ENCODE results near the gene TMEM121.
"Not testable (repeated sequence)": the region's sequence is repeated elsewhere in the genome, so short reads cannot be mapped to it uniquely, and the experiment has no call there.

TMEM121 gene

GRCh38 chr14:105538481-105539049, 12.2 kb downstream of the TMEM121 start:
- no peak overlapping the region for H3K27ac ChIP-seq (ENCODE audit: low read length)
- WGBS (ENCODE audit: insufficient coverage, insufficient read length): no CpG with 5 or more reads among the region's 23 CpGs
- DNase-seq (ENCODE audit: low read depth, low spot score): no peak
- H3K9me3 ChIP-seq (ENCODE audit: control insufficient read depth, insufficient read depth, low read length): peaks cover 16% of the 10 kb centered on the region
- H3K4me1 ChIP-seq (ENCODE audit: control insufficient read depth, insufficient read depth, low read length): no peaks in the 10 kb centered on the region
- H3K4me3 ChIP-seq (ENCODE audit: low read length): no peak overlapping the region
- no peaks in the 10 kb centered on the region for H3K27me3 ChIP-seq (ENCODE audit: control insufficient read depth, insufficient read depth, low read length)
- H3K36me3 ChIP-seq (ENCODE audit: control insufficient read depth, insufficient read depth, low read length): no peaks in the 10 kb centered on the region; the same call in 1 of the 2 replicates

GRCh38 chr14:105540811-105541210, 14.4 kb downstream of the TMEM121 start:
- Histone ChIP-seq H3K27me3 (ENCODE audit: control insufficient read depth, insufficient read depth, low read length) (no peaks in the 10 kb centered on the region), H3K4me3 (ENCODE audit: low read length) (no peak overlapping the region), H3K9me3 (ENCODE audit: control insufficient read depth, insufficient read depth, low read length) (peaks cover 14% of the 10 kb centered on the region), H3K36me3 (ENCODE audit: control insufficient read depth, insufficient read depth, low read length) (no peaks in the 10 kb centered on the region; the same call in 1 of the 2 replicates), H3K27ac (ENCODE audit: low read length) (no peak overlapping the region), H3K4me1 (ENCODE audit: control insufficient read depth, insufficient read depth, low read length) (no peaks in the 10 kb centered on the region)
- no CpG with 5 or more reads among the region's 9 CpGs for WGBS (ENCODE audit: insufficient coverage, insufficient read length)
- DNase-seq (ENCODE audit: low read depth, low spot score): no peak

- WGBS (ENCODE audit: insufficient coverage, insufficient read length): no CpG with 5 or more reads among the region's 19 CpGs
- H3K36me3 ChIP-seq (ENCODE audit: control insufficient read depth, insufficient read depth, low read length): no peaks in the 10 kb centered on the region; the same call in 1 of the 2 replicates
- no peaks in the 10 kb centered on the region for H3K27me3 ChIP-seq (ENCODE audit: control insufficient read depth, insufficient read depth, low read length)
- no peak for DNase-seq (ENCODE audit: low read depth, low spot score)
- peaks cover 12% of the 10 kb centered on the region for H3K9me3 ChIP-seq (ENCODE audit: control insufficient read depth, insufficient read depth, low read length)
- H3K4me3 ChIP-seq (ENCODE audit: low read length): no peak overlapping the region
- H3K27ac ChIP-seq (ENCODE audit: low read length): no peak overlapping the region
- no peaks in the 10 kb centered on the region for H3K4me1 ChIP-seq (ENCODE audit: control insufficient read depth, insufficient read depth, low read length)
Measured at GRCh38 chr14:105541218-105541875, 15.0 kb downstream of the TMEM121 start.

GRCh38 chr14:105545676-105546075, 19.3 kb downstream of the TMEM121 start:
- H3K4me1 ChIP-seq (ENCODE audit: control insufficient read depth, insufficient read depth, low read length); H3K36me3 ChIP-seq (ENCODE audit: control insufficient read depth, insufficient read depth, low read length); H3K27ac ChIP-seq (ENCODE audit: low read length); H3K4me3 ChIP-seq (ENCODE audit: low read length); H3K27me3 ChIP-seq (ENCODE audit: control insufficient read depth, insufficient read depth, low read length); DNase-seq (ENCODE audit: low read depth, low spot score): not testable (repeated sequence)
- WGBS (ENCODE audit: insufficient coverage, insufficient read length): no CpG with 5 or more reads among the region's 1 CpG
- H3K9me3 ChIP-seq (ENCODE audit: control insufficient read depth, insufficient read depth, low read length): peaks cover 11% of the 10 kb centered on the region

GRCh38 chr14:105546410-105546809, 20.0 kb downstream of the TMEM121 start:
- not testable (repeated sequence) for H3K4me3 ChIP-seq (ENCODE audit: low read length); H3K9me3 ChIP-seq (ENCODE audit: control insufficient read depth, insufficient read depth, low read length); H3K27me3 ChIP-seq (ENCODE audit: control insufficient read depth, insufficient read depth, low read length); H3K27ac ChIP-seq (ENCODE audit: low read length); H3K4me1 ChIP-seq (ENCODE audit: control insufficient read depth, insufficient read depth, low read length); H3K36me3 ChIP-seq (ENCODE audit: control insufficient read depth, insufficient read depth, low read length); DNase-seq (ENCODE audit: low read depth, low spot score)
- no CpG with 5 or more reads among the region's 20 CpGs for WGBS (ENCODE audit: insufficient coverage, insufficient read length)

GRCh38 chr14:105547072-105547471, 20.7 kb downstream of the TMEM121 start:
- no CpG with 5 or more reads among the region's 24 CpGs for WGBS (ENCODE audit: insufficient coverage, insufficient read length)
- not testable (repeated sequence) for H3K4me3 ChIP-seq (ENCODE audit: low read length); H3K27ac ChIP-seq (ENCODE audit: low read length); H3K4me1 ChIP-seq (ENCODE audit: control insufficient read depth, insufficient read depth, low read length); H3K9me3 ChIP-seq (ENCODE audit: control insufficient read depth, insufficient read depth, low read length); H3K36me3 ChIP-seq (ENCODE audit: control insufficient read depth, insufficient read depth, low read length); DNase-seq (ENCODE audit: low read depth, low spot score); H3K27me3 ChIP-seq (ENCODE audit: control insufficient read depth, insufficient read depth, low read length)

GRCh38 chr14:105547741-105548169, 21.4 kb downstream of the TMEM121 start:
- Histone ChIP-seq H3K4me3 (ENCODE audit: low read length) (no peak overlapping the region), H3K36me3 (ENCODE audit: control insufficient read depth, insufficient read depth, low read length) (no peaks in the 10 kb centered on the region), H3K27me3 (ENCODE audit: control insufficient read depth, insufficient read depth, low read length) (no peaks in the 10 kb centered on the region), H3K4me1 (ENCODE audit: control insufficient read depth, insufficient read depth, low read length) (no peaks in the 10 kb centered on the region), H3K27ac (ENCODE audit: low read length) (no peak overlapping the region), H3K9me3 (ENCODE audit: control insufficient read depth, insufficient read depth, low read length) (peaks cover 4% of the 10 kb centered on the region)
- DNase-seq (ENCODE audit: low read depth, low spot score): no peak
- WGBS (ENCODE audit: insufficient coverage, insufficient read length): no CpG with 5 or more reads among the region's 38 CpGs

GRCh38 chr14:105549481-105549880, 23.1 kb downstream of the TMEM121 start:
- no CpG with 5 or more reads among the region's 23 CpGs for WGBS (ENCODE audit: insufficient coverage, insufficient read length)
- Histone ChIP-seq H3K36me3 (ENCODE audit: control insufficient read depth, insufficient read depth, low read length) (no peaks in the 10 kb centered on the region), H3K4me1 (ENCODE audit: control insufficient read depth, insufficient read depth, low read length) (no peaks in the 10 kb centered on the region), H3K27ac (ENCODE audit: low read length) (no peak overlapping the region), H3K4me3 (ENCODE audit: low read length) (no peak overlapping the region), H3K9me3 (ENCODE audit: control insufficient read depth, insufficient read depth, low read length) (peaks cover 3% of the 10 kb centered on the region; the same call in 1 of the 2 replicates), H3K27me3 (ENCODE audit: control insufficient read depth, insufficient read depth, low read length) (no peaks in the 10 kb centered on the region)
- DNase-seq (ENCODE audit: low read depth, low spot score): no peak

GRCh38 chr14:105554022-105554421, 27.6 kb downstream of the TMEM121 start:
- WGBS (ENCODE audit: insufficient coverage, insufficient read length): no CpG with 5 or more reads among the region's 6 CpGs
- no peak for DNase-seq (ENCODE audit: low read depth, low spot score)

GRCh38 chr14:105554523-105554922, 28.1 kb downstream of the TMEM121 start:
- Histone ChIP-seq H3K9me3 (ENCODE audit: control insufficient read depth, insufficient read depth, low read length) (no peaks in the 10 kb centered on the region), H3K4me1 (ENCODE audit: control insufficient read depth, insufficient read depth, low read length) (no peaks in the 10 kb centered on the region), H3K36me3 (ENCODE audit: control insufficient read depth, insufficient read depth, low read length) (no peaks in the 10 kb centered on the region), H3K4me3 (ENCODE audit: low read length) (no peak overlapping the region), H3K27ac (ENCODE audit: low read length) (no peak overlapping the region), H3K27me3 (ENCODE audit: control insufficient read depth, insufficient read depth, low read length) (no peaks in the 10 kb centered on the region)
- no peak for DNase-seq (ENCODE audit: low read depth, low spot score)
- no CpG with 5 or more reads among the region's 5 CpGs for WGBS (ENCODE audit: insufficient coverage, insufficient read length)

More at GRCh38 chr14:105554022-105554421, 27.6 kb downstream of the TMEM121 start:
- no peaks in the 10 kb centered on the region for H3K27me3 ChIP-seq (ENCODE audit: control insufficient read depth, insufficient read depth, low read length)
- no peak overlapping the region for H3K27ac ChIP-seq (ENCODE audit: low read length)
- no peaks in the 10 kb centered on the region for H3K36me3 ChIP-seq (ENCODE audit: control insufficient read depth, insufficient read depth, low read length)
- peaks cover 3% of the 10 kb centered on the region; the same call in 1 of the 2 replicates for H3K9me3 ChIP-seq (ENCODE audit: control insufficient read depth, insufficient read depth, low read length)
- no peak overlapping the region for H3K4me3 ChIP-seq (ENCODE audit: low read length)
- H3K4me1 ChIP-seq (ENCODE audit: control insufficient read depth, insufficient read depth, low read length): no peaks in the 10 kb centered on the region

- H3K27ac ChIP-seq (ENCODE audit: low read length); H3K27me3 ChIP-seq (ENCODE audit: control insufficient read depth, insufficient read depth, low read length); H3K36me3 ChIP-seq (ENCODE audit: control insufficient read depth, insufficient read depth, low read length); H3K9me3 ChIP-seq (ENCODE audit: control insufficient read depth, insufficient read depth, low read length); H3K4me1 ChIP-seq (ENCODE audit: control insufficient read depth, insufficient read depth, low read length); DNase-seq (ENCODE audit: low read depth, low spot score); H3K4me3 ChIP-seq (ENCODE audit: low read length): not testable (repeated sequence)
- no CpG with 5 or more reads among the region's 19 CpGs for WGBS (ENCODE audit: insufficient coverage, insufficient read length)
Measured at GRCh38 chr14:105557671-105558070, 31.3 kb downstream of the TMEM121 start.
